Keratinocyte (primary cell): ENCODE data around the gene SAXO1. TPM values are rescaled to one million over a fixed set of nuclear protein-coding genes. Genes with fewer than 3 reads are reported as not detected.

Source experiments
- DNase-seq: peaks from one replicate; pipeline ENCODE4 v3.0.0-alpha.2; 2011; ENCODE audit warnings: low read depth, missing footprints, low spot score
- FAIRE-seq: peaks from 2 replicates; lab custom pipeline; 2011; peaks lifted over from hg19 to GRCh38; lab: Jason Lieb, UNC
- H2AFZ ChIP-seq: 2 replicates; pipeline ENCODE4 v1.6.0; 2012; ENCODE audit warnings: low read length, control low read depth, inconsistent platforms; ENCODE audit not compliant: control insufficient read depth
- H3K27ac ChIP-seq: 2 replicates; pipeline ENCODE4 v1.5.1; 2011; ENCODE audit warnings: low read length; ENCODE audit not compliant: control insufficient read depth, insufficient read depth
- H3K27me3 ChIP-seq: 3 replicates; pipeline ENCODE4 v1.6.0; 2011; ENCODE audit warnings: low read length; ENCODE audit not compliant: control insufficient read depth, insufficient read depth; ENCODE audit errors: extremely low read depth
- H3K36me3 ChIP-seq, 2 experiments: 2 replicates in 1 of 2; 3 replicates in 1 of 2; pipeline ENCODE4 v1.5.1; 2011; ENCODE audit warnings: low read length in 2 of 2, mild to moderate bottlenecking in 1 of 2; ENCODE audit not compliant: control insufficient read depth in 2 of 2, insufficient read depth in 2 of 2; ENCODE audit errors: extremely low read depth in 1 of 2
- H3K4me1 ChIP-seq: 3 replicates; pipeline ENCODE4 v1.5.1; 2011; ENCODE audit warnings: low read length; ENCODE audit not compliant: control insufficient read depth, insufficient read depth; ENCODE audit errors: extremely low read depth
- H3K4me2 ChIP-seq: 3 replicates; pipeline ENCODE4 v1.6.0; 2011; ENCODE audit warnings: low read depth, low read length; ENCODE audit not compliant: control insufficient read depth, insufficient read depth; ENCODE audit errors: extremely low read depth
- H3K4me3 ChIP-seq, 3 experiments: fragments of 200-600 bp in 1 of 3; sonication (generic) in 1 of 3; 2 replicates in 2 of 3; 3 replicates in 1 of 3; pipeline ENCODE4 v1.5.1; 2011 to 2016; ENCODE audit warnings: low read length in 3 of 3, mild to moderate bottlenecking in 3 of 3, control low read depth in 2 of 3, inconsistent platforms in 1 of 3, low read depth in 1 of 3, mixed read lengths in 1 of 3, mixed run types in 1 of 3, moderate library complexity in 1 of 3; ENCODE audit not compliant: control insufficient read depth in 2 of 3, insufficient read depth in 2 of 3; ENCODE audit errors: extremely low read depth in 1 of 3
- H3K79me2 ChIP-seq: 2 replicates; pipeline ENCODE4 v1.6.0; 2012; ENCODE audit warnings: low read length; ENCODE audit not compliant: control insufficient read depth, insufficient read depth
- H3K9ac ChIP-seq: 3 replicates; pipeline ENCODE4 v1.6.0; 2011; ENCODE audit warnings: low read length; ENCODE audit not compliant: control insufficient read depth, insufficient read depth; ENCODE audit errors: extremely low read depth
- H3K9me1 ChIP-seq: 3 replicates; pipeline ENCODE4 v1.6.0; 2011; ENCODE audit warnings: low read length; ENCODE audit not compliant: control insufficient read depth, insufficient read depth; ENCODE audit errors: extremely low read depth
- H3K9me3 ChIP-seq: 2 replicates; pipeline ENCODE4 v1.5.1; 2012; ENCODE audit warnings: low read depth, low read length; ENCODE audit not compliant: control insufficient read depth
- H4K20me1 ChIP-seq: 3 replicates; pipeline ENCODE4 v1.6.0; 2011; ENCODE audit warnings: low read length; ENCODE audit not compliant: control insufficient read depth, insufficient read depth; ENCODE audit errors: extremely low read depth
- EZH2 ChIP-seq: IDR thresholded peaks from one replicate; pipeline ENCODE4 v1.6.1; 2012; ENCODE audit warnings: inconsistent platforms, mild to moderate bottlenecking, low read length, moderate library complexity
- dilution Hi-C: fragments of 300-500 bp; cut with MboI; formaldehyde crosslinking; loops from one replicate; pipeline ENCODE4 v1.7.0; 2020; ENCODE audit warnings: low sequenced_read_pairs; ENCODE audit not compliant: extremely low pct_ligation_motif_present
- polyA plus RNA-seq, 5 experiments: library from polyadenylated mRNA; depleted of rRNA in 3 of 5; stranded (reverse) in 3 of 5; stranded (forward) in 1 of 5; unstranded in 1 of 5; fragments of >200 nt; gene quantifications; 1 replicate in 1 of 5; 2 replicates in 3 of 5; 3 replicates in 1 of 5; pipeline versions ENCODE4 v1.2.1 to v1.2.3, GENCODE V29; 2011 to 2012; ENCODE audit warnings: missing spikeins in 2 of 5, low read depth in 1 of 5, low replicate concordance in 1 of 5
- TF ChIP-seq, protein P1 (sequence below), 3 experiments: IDR thresholded peaks in 1 of 3; conservative IDR thresholded peaks in 1 of 3; optimal IDR thresholded peaks in 1 of 3; 2 replicates in 2 of 3; 3 replicates in 1 of 3; pipeline versions ENCODE3 to v1.5.1; 2011; ENCODE audit warnings: low read length in 3 of 3, mild to moderate bottlenecking in 3 of 3, moderate library complexity in 2 of 3, control low read depth in 1 of 3, inconsistent platforms in 1 of 3; ENCODE audit not compliant: insufficient read depth in 2 of 3; ENCODE audit errors: extremely low read depth in 1 of 3

The SAXO1 gene
- polyA plus RNA-seq, 1 donor (not counting 4 experiments of a cell fraction or from before 2014, with no cell fraction given) = not detected

DNA sequence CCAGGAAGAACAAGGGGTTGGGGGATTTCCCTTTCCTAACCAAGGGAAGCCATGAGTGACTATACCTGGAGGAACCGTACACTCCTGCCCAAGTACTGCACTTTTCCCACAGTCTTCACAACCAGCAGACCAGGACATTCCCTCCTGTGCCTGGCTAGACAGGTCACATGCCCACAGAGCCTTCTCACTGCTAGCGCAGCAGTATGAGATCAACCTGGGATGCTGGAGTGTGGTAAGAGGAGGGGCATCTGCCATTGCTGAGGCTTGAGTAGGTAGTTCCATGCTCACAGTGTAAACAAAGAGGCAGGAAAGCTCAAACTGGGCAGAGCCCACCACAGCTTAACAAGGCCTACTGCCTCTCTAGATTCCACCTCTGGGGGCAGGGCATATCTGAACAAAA, 35.9 kb downstream of the SAXO1 start:
- Histone ChIP-seq H3K9ac (no peak overlapping the region), H3K4me1 (no peaks in the 10 kb centered on the region), H3K4me2 (no peak overlapping the region), H4K20me1 (no peaks in the 10 kb centered on the region), H3K4me3 (no peak overlapping the region), H2AFZ (no peak overlapping the region), H3K79me2 (no peaks in the 10 kb centered on the region), H3K27me3 (no peaks in the 10 kb centered on the region), H3K36me3 (no peaks in the 10 kb centered on the region), H3K9me1 (no peaks in the 10 kb centered on the region), H3K9me3 (no peaks in the 10 kb centered on the region), H3K27ac (no peak overlapping the region)
- dilution Hi-C loops = no loop called here
- no peak for TF ChIP-seq EZH2
- TF ChIP-seq, protein P1, sequence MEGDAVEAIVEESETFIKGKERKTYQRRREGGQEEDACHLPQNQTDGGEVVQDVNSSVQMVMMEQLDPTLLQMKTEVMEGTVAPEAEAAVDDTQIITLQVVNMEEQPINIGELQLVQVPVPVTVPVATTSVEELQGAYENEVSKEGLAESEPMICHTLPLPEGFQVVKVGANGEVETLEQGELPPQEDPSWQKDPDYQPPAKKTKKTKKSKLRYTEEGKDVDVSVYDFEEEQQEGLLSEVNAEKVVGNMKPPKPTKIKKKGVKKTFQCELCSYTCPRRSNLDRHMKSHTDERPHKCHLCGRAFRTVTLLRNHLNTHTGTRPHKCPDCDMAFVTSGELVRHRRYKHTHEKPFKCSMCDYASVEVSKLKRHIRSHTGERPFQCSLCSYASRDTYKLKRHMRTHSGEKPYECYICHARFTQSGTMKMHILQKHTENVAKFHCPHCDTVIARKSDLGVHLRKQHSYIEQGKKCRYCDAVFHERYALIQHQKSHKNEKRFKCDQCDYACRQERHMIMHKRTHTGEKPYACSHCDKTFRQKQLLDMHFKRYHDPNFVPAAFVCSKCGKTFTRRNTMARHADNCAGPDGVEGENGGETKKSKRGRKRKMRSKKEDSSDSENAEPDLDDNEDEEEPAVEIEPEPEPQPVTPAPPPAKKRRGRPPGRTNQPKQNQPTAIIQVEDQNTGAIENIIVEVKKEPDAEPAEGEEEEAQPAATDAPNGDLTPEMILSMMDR (optimal IDR thresholded peaks at IDR 0.05 in 1 of 3, IDR thresholded peaks at IDR 0.05 in 1 of 3, conservative IDR thresholded peaks at IDR 0.05 in 1 of 3; ENCODE audit: extremely low read depth in 1 of 3, insufficient read depth in 2 of 3, low read length in 3 of 3) = no peak
- DNase-seq (no peak), FAIRE-seq (no peak)

DNA sequence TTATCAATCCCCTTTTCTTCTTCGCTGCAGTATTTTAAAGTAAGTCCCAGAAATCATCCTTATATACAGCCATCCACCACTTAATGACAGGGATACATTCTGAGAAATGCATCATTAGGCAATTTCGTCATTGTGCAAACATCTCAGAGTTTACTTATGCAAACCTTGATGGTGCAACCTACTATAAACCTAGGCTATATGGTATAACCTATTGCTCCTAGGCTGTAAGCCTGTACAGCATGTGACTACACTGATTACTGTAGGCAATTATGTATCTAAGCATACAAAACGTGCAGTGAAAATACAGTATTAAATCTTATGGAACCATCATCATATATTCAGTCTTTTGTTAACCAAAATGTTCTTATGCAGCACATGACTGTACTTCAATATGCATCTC, 36.8 kb downstream of the SAXO1 start:
- Histone ChIP-seq H3K27me3 (no peaks in the 10 kb centered on the region), H3K79me2 (no peaks in the 10 kb centered on the region), H3K4me1 (no peaks in the 10 kb centered on the region), H2AFZ (no peak overlapping the region), H3K4me3 (no peak overlapping the region), H3K9ac (no peak overlapping the region), H3K4me2 (no peak overlapping the region), H3K36me3 (no peaks in the 10 kb centered on the region), H3K27ac (no peak overlapping the region), H3K9me1 (no peaks in the 10 kb centered on the region), H3K9me3 (no peaks in the 10 kb centered on the region), H4K20me1 (no peaks in the 10 kb centered on the region)
- TF ChIP-seq, protein P1 (optimal IDR thresholded peaks at IDR 0.05 in 1 of 3, IDR thresholded peaks at IDR 0.05 in 1 of 3, conservative IDR thresholded peaks at IDR 0.05 in 1 of 3; ENCODE audit: extremely low read depth in 1 of 3, insufficient read depth in 2 of 3, low read length in 3 of 3) = no peak
- no peak for TF ChIP-seq EZH2
- dilution Hi-C loops = no loop called here
- FAIRE-seq = no peak
- DNase-seq = no peak
